Stimulated activated CD4-positive, alpha-beta T cell treated with anti-CD3 and anti-CD28 coated beads, Interleukin-2, amount 100 ng/mL, for 4 hours (primary cell): ENCODE data around the gene RAPGEF4.

Source experiments
- DNase-seq: peaks from one replicate; pipeline ENCODE4 v3.0.0-alpha.2; 2020; ENCODE audit warnings: low read depth

RAPGEF4 gene

GRCh38 chr2:172826522-172826921 is 90.9 kb downstream of the RAPGEF4 start:
- no peak for DNase-seq

GRCh38 chr2:172829229-172829628 is 93.6 kb downstream of the RAPGEF4 start:
- no peak for DNase-seq

DNA sequence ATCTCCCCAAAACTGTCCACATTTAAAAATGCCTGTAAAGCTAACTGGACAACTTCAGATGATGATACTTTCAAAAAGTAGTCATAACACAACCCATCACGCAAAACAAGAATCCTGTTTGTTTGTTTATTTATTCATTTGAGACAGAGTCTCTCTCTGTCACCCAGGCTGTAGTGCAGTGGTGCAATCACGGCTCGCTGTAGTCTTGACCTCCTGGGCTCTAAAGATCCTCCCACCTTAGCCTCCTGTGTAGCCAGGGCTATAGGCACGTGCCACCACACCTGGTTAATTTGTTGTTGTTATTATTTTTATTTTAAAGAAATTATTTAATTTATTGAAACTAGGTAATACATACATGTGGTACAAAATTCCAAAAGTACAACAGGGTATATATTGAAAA is 94.8 kb downstream of the RAPGEF4 start:
- no peak for DNase-seq

DNA sequence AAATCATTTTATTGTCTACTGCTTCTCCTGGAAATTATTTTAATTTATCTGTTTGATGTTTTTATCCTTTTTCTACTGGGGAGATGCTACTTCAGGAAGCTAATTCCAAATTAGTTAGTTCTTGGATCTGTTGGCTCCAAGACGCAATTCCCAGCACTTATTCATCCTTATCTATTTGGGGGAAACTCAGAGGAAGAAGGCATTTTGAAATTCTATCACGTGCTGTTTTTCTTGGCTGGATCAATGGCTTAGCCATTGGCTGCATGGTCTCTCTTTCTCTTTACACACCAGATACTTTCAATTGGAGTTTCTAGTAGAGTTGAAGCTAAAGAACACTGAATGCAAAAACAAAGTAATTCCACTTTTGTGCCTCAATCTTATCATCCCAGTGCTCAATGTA is 98.3 kb downstream of the RAPGEF4 start:
- no peak for DNase-seq

- DNase-seq, result no peak
These were observed 99.2 kb downstream of the RAPGEF4 start for GRCh38 chr2:172834881-172835280.

DNA sequence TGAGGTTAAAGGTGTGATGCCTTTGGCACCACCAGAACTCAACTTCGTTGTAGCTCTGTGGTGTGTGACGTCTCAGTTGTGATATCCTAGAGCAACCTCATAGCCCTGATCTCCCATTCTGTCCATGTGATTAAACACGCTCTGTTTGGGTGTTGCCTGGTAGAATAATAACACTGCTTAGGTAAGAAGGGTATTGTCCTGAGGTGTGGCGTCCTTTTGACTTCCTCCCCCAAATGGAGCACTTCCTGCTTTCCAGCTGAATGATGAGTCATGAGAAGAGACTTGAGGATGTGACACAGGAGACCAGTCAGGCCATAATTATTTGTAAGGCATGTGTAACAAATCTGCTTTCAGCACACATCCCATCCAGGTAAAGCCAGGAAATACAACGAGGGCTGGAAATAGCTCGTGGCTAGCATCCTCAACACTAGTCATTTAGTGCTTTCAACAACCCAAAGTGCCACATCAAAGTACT is 100.7 kb downstream of the RAPGEF4 start:
- DNase-seq, result no peak

DNA sequence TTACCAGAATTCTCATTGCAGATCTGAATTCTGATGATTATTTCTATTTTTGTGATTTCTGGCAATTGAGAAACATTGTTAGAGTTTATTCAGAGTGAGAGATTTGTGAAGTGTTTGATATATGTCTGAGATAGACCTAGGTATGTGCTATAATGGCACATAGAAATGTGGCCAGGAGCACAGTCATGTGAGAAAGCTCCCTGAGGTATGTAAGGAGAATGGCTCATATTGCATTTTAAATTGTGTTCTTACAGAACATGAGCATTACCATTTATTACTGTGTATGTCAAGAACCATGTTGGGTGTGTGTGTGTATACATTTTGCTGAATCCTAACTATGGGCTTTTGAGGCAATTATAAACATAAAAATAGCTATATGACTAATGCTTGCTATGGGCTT is 101.2 kb downstream of the RAPGEF4 start:
- DNase-seq, result no peak

- DNase-seq, result no peak
These were observed 103.8 kb downstream of the RAPGEF4 start for GRCh38 chr2:172839446-172839845.

GRCh38 chr2:172842511-172843265 is 107.0 kb downstream of the RAPGEF4 start:
- DNase-seq, result no peak

- no peak for DNase-seq
These were observed 107.6 kb downstream of the RAPGEF4 start for GRCh38 chr2:172843266-172843582.

- no peak for DNase-seq
These were observed 108.5 kb downstream of the RAPGEF4 start for GRCh38 chr2:172843902-172844715.

- no peak for DNase-seq
These were observed 109.5 kb downstream of the RAPGEF4 start for GRCh38 chr2:172845028-172845630.

- DNase-seq, result no peak
These were observed 110.9 kb downstream of the RAPGEF4 start for GRCh38 chr2:172846551-172846950.

GRCh38 chr2:172847188-172847587 is 111.5 kb downstream of the RAPGEF4 start:
- no peak for DNase-seq

- no peak for DNase-seq
These were observed 112.9 kb downstream of the RAPGEF4 start for GRCh38 chr2:172848519-172848918.

DNA sequence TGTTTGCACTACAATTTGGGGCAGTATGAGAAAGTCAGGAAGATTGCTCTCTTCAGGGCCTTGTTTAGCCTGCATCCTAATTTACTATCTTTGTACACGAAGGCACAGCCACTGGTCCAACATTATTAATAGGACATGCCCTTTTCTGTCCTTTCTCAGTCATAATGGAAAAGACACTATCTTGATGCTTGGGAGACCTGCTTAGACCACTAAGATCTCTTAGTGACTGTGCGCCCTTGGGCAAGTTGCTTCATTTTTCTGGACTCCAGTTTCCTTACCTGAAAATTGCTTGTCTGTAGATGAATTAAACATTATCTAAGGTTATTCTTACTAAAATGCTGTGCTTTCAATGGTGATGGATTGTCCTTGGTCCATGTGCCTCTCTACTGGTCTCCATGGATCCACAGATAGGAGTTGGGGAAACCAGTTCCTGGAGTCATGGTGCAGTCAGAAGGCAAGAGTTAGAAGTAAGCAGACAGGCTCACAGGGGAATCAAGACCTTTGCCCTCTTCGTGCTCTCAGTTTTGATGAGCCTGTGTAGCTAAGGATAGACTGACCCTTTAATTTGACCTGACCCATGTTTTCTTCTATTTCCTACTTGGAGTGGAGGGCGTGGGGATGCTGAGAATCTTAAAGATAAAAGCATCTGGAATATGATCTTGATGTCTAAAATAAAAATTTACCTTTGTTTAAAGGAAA is 114.0 kb downstream of the RAPGEF4 start:
- DNase-seq, result no peak

- no peak for DNase-seq
These were observed 119.9 kb downstream of the RAPGEF4 start for GRCh38 chr2:172855588-172855987.

- DNase-seq, result no peak
These were observed 121.0 kb downstream of the RAPGEF4 start for GRCh38 chr2:172856606-172857005.

DNA sequence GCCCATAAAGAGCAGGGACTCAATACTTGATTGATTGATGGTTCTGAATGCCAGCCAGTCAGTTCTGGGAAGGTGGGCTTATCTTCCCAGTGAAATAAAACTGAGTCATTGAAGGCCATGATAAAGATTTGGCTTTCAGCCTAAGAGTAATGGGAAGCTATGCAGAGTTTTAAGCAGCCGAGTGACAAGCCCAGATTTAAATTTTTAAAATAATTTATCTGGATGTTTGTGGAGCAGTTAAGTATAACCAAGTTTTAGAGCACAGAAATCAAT is 122.8 kb downstream of the RAPGEF4 start:
- DNase-seq, result no peak

- DNase-seq, result no peak
These were observed 124.1 kb downstream of the RAPGEF4 start for GRCh38 chr2:172859581-172860335.

- DNase-seq, result no peak
These were observed 124.7 kb downstream of the RAPGEF4 start for GRCh38 chr2:172860336-172860707.

DNA sequence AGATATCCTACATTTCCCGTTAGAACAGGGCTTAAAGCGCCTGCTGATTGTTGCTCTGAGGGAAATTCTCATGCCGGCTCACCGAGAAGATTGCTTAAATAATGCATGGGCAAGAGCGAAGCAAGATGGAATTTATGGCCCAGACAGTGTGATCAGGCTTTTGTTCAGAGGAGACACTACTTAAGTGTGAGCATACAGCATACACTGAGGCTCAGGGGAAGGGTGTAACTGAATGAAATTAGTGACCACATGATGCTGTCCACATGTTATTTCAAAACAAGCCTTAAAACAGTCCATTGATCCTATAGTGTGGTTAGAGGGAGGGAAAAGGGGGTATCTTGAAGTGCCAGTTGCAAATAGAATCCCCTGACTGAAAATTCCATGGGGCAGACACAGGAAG is 125.5 kb downstream of the RAPGEF4 start:
- no peak for DNase-seq
